ENCODE data around the gene RAB3C.
A peak's percentile ranks its signal among the peaks of the same experiment; 100 is the strongest.
"Not testable (repeated sequence)": the region's sequence is repeated elsewhere in the genome, so short reads cannot be mapped to it uniquely, and the experiment has no call there.

The RAB3C gene

DNA sequence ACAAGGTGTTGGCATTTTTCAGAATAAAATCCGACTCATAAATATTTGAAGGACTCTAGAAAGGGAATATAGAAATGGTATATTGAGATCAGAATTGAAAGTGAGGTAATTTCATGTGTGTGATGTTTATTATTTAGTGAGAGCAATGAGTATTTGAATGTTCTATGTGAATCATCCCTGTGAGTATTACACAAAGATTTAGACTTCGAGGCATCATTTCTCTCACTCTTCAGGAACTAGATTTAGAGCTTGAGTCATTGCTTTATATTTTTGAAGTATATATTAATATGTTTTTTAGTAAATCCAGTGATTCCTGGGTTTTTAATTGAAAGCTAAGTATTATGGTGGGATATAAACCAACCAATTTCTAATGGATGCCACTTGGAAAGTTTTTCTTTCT, 91.2 kb downstream of the RAB3C start:
- Mint-ChIP-seq H3K9me3 (no peaks in the 10 kb centered on the region), H3K27me3 (no peaks in the 10 kb centered on the region), H3K27ac (no peak overlapping the region), H3K36me3 (no peaks in the 10 kb centered on the region), H3K4me3 (no peak overlapping the region), H3K4me1 (peaks cover 5 to 12% of the 10 kb centered on the region in 2 donors)
- no peak for DNase-seq
- ATAC-seq (replicated peaks) = no peak

GRCh38 chr5:58674711-58675110, 91.8 kb downstream of the RAB3C start:
- Mint-ChIP-seq H3K4me3 (no peak overlapping the region), H3K36me3 (no peaks in the 10 kb centered on the region), H3K9me3 (no peaks in the 10 kb centered on the region), H3K27me3 (no peaks in the 10 kb centered on the region), H3K27ac (no peak overlapping the region), H3K4me1 (peaks cover 5 to 12% of the 10 kb centered on the region in 2 donors)
- DNase-seq = no peak
- ATAC-seq (replicated peaks) = no peak

DNA sequence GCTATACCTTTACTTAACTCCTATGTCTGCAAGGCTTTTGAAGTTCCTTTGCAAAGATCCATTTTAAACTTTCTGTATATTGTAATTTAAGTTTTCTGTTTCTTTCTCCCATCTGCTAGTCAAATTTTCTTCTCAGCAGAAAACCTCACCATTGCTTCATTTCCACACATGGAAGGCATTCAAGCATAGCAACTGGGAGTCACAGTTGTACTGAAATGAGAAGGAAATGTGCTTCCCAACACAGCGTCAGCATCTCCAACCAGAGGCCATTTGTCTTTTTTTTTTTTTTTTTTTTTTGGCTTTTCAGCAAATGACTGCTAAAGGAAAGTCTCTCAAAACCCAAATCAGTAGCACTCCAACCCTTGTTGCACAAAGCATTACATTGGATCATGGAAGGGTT, 92.5 kb downstream of the RAB3C start:
- ATAC-seq (replicated peaks) = no peak
- H3K36me3 Mint-ChIP-seq = no peaks in the 10 kb centered on the region
- H3K4me3 Mint-ChIP-seq = no peak overlapping the region
- no peaks in the 10 kb centered on the region for H3K27me3 Mint-ChIP-seq
- no peaks in the 10 kb centered on the region for H3K9me3 Mint-ChIP-seq
- DNase-seq = no peak
- peaks cover 5 to 12% of the 10 kb centered on the region in 2 donors for H3K4me1 Mint-ChIP-seq
- no peak overlapping the region for H3K27ac Mint-ChIP-seq

- no peaks in the 10 kb centered on the region for H3K36me3 Mint-ChIP-seq
- no peak overlapping the region for H3K4me3 Mint-ChIP-seq
- no peak overlapping the region for H3K27ac Mint-ChIP-seq
- no peak for ATAC-seq (replicated peaks)
- peaks cover 5 to 12% of the 10 kb centered on the region in 2 donors for H3K4me1 Mint-ChIP-seq
- no peaks in the 10 kb centered on the region for H3K9me3 Mint-ChIP-seq
- no peaks in the 10 kb centered on the region for H3K27me3 Mint-ChIP-seq
- no peak for DNase-seq
Measured at GRCh38 chr5:58677650-58678049, 94.8 kb downstream of the RAB3C start.

DNA sequence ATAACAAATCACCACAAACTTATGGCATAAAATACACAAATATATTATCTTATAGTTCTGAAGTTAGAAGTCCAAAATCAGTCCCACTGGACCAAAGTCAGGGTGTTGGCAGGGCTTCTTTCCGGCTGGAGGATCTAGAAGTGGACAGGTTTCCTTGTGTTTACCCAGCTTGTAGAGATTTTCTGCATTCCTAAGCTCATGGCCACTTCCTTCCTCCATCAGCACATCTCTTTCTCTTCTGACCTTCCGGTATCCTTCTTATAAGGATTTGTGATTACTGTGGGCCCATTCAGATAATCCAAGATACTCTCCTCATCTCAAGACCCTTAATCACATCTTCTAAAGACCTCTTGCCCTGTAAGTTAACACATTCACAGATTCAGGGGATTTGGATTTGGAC, 97.6 kb downstream of the RAB3C start:
- ATAC-seq (replicated peaks) = no peak
- H3K4me1 Mint-ChIP-seq = peaks cover 5 to 6% of the 10 kb centered on the region in 2 donors

GRCh38 chr5:58681943-58682342, 99.1 kb downstream of the RAB3C start:
- no peak overlapping the region for H3K27ac Mint-ChIP-seq
- H3K4me1 Mint-ChIP-seq = no peaks in the 10 kb centered on the region
- no peak overlapping the region for H3K4me3 Mint-ChIP-seq
- H3K9me3 Mint-ChIP-seq = no peaks in the 10 kb centered on the region
- DNase-seq (no peak), ATAC-seq (replicated peaks) (peak in 1 of 2 donors; percentile 42)
- H3K36me3 Mint-ChIP-seq = no peaks in the 10 kb centered on the region
- no peaks in the 10 kb centered on the region for H3K27me3 Mint-ChIP-seq

More for the DNA sequence above, 97.6 kb downstream of the RAB3C start:
- H3K27me3 Mint-ChIP-seq = no peaks in the 10 kb centered on the region
- H3K4me3 Mint-ChIP-seq = no peak overlapping the region
- no peaks in the 10 kb centered on the region for H3K36me3 Mint-ChIP-seq
- H3K9me3 Mint-ChIP-seq = no peaks in the 10 kb centered on the region
- no peak for DNase-seq
- no peak overlapping the region for H3K27ac Mint-ChIP-seq

DNA sequence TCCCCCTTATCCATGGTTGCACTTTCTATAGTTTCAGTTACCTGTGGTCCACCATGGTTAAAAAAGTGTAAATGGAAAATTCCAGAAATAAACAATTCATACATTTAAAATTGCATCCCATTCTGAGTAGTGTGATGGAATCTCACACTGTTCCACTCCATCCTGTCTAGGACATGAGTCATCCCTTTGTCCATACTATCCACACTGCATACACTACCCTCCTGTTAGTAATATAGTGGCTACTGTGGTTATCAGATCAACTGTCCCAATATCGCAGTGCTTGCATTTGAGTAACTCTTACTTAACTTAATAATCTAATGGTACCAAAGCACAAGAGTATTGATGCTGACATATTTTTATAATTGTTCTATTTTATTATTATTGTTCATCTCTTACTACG, 100.7 kb downstream of the RAB3C start:
- H3K9me3 Mint-ChIP-seq = no peaks in the 10 kb centered on the region
- no peaks in the 10 kb centered on the region for H3K36me3 Mint-ChIP-seq
- ATAC-seq (replicated peaks) = no peak
- no peak overlapping the region for H3K27ac Mint-ChIP-seq
- H3K4me1 Mint-ChIP-seq = no peaks in the 10 kb centered on the region
- no peak for DNase-seq
- H3K27me3 Mint-ChIP-seq = no peaks in the 10 kb centered on the region
- no peak overlapping the region for H3K4me3 Mint-ChIP-seq

DNA sequence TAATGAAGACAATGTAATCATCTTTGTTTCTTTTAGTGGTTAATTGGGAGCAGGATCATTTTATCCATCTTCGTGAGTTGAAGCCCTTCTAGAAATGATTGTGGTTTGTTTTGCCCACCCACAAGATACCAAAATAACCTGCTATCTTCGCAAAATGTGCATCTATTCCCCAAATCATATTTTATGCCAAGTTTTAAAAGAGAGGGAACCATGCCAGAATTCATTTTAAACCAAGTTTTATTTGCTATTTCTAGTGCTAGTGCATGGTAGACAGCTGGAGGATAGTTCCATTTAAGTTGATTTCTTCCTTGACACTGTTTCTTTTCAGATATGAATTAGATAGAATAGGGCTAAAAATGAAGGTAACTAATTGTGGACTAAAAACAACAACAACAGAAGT, 104.2 kb downstream of the RAB3C start:
- H3K4me3 Mint-ChIP-seq = no peak overlapping the region
- H3K36me3 Mint-ChIP-seq = no peaks in the 10 kb centered on the region
- no peaks in the 10 kb centered on the region for H3K9me3 Mint-ChIP-seq
- H3K27ac Mint-ChIP-seq = no peak overlapping the region
- H3K27me3 Mint-ChIP-seq = no peaks in the 10 kb centered on the region
- ATAC-seq (replicated peaks) (no peak), DNase-seq (no peak)
- H3K4me1 Mint-ChIP-seq = no peaks in the 10 kb centered on the region

- DNase-seq (no peak), ATAC-seq (replicated peaks) (no peak)
- H3K36me3 Mint-ChIP-seq = no peaks in the 10 kb centered on the region
- no peaks in the 10 kb centered on the region for H3K9me3 Mint-ChIP-seq
- no peak overlapping the region for H3K27ac Mint-ChIP-seq
- no peaks in the 10 kb centered on the region for H3K27me3 Mint-ChIP-seq
- H3K4me1 Mint-ChIP-seq = no peaks in the 10 kb centered on the region
- no peak overlapping the region for H3K4me3 Mint-ChIP-seq
Measured at GRCh38 chr5:58687595-58687994, 104.7 kb downstream of the RAB3C start.

DNA sequence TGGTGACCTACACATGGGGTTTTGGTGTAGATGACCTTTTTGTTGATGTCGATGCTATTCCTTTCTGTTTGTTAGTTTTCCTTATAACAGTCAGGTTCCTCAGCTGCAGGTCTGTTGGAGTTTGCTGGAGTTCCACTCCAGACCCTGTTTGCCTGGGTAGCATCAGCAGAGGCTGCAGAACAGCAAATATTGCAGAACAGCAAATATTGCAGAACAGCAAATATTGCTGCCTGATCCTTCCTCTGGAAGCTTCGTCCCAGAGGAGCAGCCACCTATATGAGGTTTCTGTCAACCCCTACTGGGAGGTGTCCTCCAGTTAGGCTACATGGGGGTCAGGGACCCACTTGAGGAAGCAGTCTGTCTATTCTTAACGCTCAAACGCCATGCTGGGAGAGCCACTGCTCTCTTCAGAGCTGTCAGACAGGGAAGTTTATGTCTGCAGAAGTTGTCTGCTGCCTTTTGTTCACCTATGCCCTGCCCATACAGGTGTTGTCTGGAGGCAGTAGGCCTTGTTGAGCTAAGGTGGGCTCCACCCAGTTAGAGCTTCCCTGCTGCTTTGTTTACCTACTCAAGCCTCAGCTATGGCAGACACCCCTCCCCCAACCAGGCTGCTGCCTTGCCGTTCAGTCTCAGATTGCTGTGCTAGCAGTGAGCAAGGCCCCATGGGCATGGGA, 116.3 kb downstream of the RAB3C start:
- not testable (repeated sequence) for DNase-seq; ATAC-seq (replicated peaks); H3K4me3 Mint-ChIP-seq; H3K4me1 Mint-ChIP-seq; H3K27ac Mint-ChIP-seq
- Mint-ChIP-seq H3K27me3 (peaks cover 9 to 17% of the 10 kb centered on the region in 2 donors), H3K36me3 (peaks cover 3 to 24% of the 10 kb centered on the region in 2 donors), H3K9me3 (peaks cover 25 to 26% of the 10 kb centered on the region in 2 donors)

- Mint-ChIP-seq H3K27ac (no peak overlapping the region), H3K36me3 (peaks cover 3 to 24% of the 10 kb centered on the region in 2 donors)
Measured at GRCh38 chr5:58699762-58700118, 116.9 kb downstream of the RAB3C start.

GRCh38 chr5:58703925-58704555, 121.2 kb downstream of the RAB3C start:
- no peak for DNase-seq
- Mint-ChIP-seq H3K27me3 (peaks cover 9 to 29% of the 10 kb centered on the region in 2 donors), H3K27ac (no peak overlapping the region), H3K36me3 (peaks cover 0 to 4% of the 10 kb centered on the region in 2 donors), H3K9me3 (peaks cover 2 to 4% of the 10 kb centered on the region in 2 donors), H3K4me3 (no peak overlapping the region), H3K4me1 (no peaks in the 10 kb centered on the region)
- ATAC-seq (replicated peaks) = no peak

More at GRCh38 chr5:58699762-58700118, 116.9 kb downstream of the RAB3C start:
- no peak for DNase-seq
- no peak overlapping the region for H3K4me3 Mint-ChIP-seq
- peaks cover 9 to 17% of the 10 kb centered on the region in 2 donors for H3K27me3 Mint-ChIP-seq
- ATAC-seq (replicated peaks) = no peak
- peaks cover 24 to 25% of the 10 kb centered on the region in 2 donors for H3K9me3 Mint-ChIP-seq
- H3K4me1 Mint-ChIP-seq = no peaks in the 10 kb centered on the region

DNA sequence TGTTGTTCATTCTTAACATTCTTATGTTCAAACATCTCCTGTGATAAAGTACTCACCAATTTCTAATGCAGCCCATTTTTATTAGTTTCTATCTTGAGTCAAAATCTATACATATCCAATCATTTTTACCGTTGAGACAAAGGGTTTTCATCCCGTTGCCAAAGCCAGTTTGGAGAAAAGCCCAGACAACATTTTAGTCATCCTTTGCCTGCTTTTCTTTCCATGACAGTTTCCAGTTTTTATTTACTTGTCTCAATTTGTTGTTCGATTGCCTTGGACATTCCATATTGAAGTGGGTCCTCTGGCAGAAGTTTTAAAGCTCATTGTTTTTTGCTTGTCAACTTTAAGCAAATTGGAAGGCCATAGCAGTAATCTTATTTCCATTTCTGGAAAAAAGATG, 123.9 kb downstream of the RAB3C start:
- Mint-ChIP-seq H3K4me1 (peaks cover 6 to 9% of the 10 kb centered on the region in 2 donors), H3K27me3 (peaks cover 6 to 20% of the 10 kb centered on the region in 2 donors), H3K4me3 (no peak overlapping the region), H3K27ac (no peak overlapping the region), H3K36me3 (peaks cover 0 to 4% of the 10 kb centered on the region in 2 donors), H3K9me3 (peaks cover 0 to under 1% of the 10 kb centered on the region in 2 donors)
- DNase-seq = no peak
- no peak for ATAC-seq (replicated peaks)

- H3K36me3 Mint-ChIP-seq = no peaks in the 10 kb centered on the region
- peaks cover 0 to 12% of the 10 kb centered on the region in 2 donors for H3K27me3 Mint-ChIP-seq
- no peak overlapping the region for H3K27ac Mint-ChIP-seq
- H3K9me3 Mint-ChIP-seq = no peaks in the 10 kb centered on the region
- DNase-seq = no peak
- H3K4me3 Mint-ChIP-seq = no peak overlapping the region
- ATAC-seq (replicated peaks) = no peak
- peaks cover 6 to 9% of the 10 kb centered on the region in 2 donors for H3K4me1 Mint-ChIP-seq
Measured at GRCh38 chr5:58708456-58708855, 125.6 kb downstream of the RAB3C start.

DNA sequence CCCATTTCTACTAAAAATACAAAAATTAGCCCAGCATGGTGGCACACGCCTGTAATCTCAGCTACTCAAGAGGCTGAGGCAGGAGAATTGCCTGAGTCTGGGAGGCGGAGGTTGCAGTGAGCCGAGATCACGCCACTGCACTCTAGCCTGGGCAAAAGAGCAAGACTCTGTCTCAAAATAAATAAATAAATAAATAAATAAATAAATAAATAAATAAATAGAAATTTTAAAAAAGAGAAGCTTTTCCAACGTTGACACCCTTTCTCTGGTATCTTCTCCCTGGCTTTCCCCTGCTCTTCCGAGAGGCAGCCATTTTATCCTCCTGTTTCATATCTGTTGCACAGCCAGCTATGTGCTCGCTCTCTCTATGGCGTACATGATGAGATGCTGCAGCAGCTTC, 127.5 kb downstream of the RAB3C start:
- not testable (repeated sequence) for H3K4me1 Mint-ChIP-seq; ATAC-seq (replicated peaks); H3K9me3 Mint-ChIP-seq; DNase-seq; H3K27ac Mint-ChIP-seq; H3K4me3 Mint-ChIP-seq; H3K36me3 Mint-ChIP-seq
- peaks cover 0 to 12% of the 10 kb centered on the region in 2 donors for H3K27me3 Mint-ChIP-seq

Measured in stimulated activated naive B cell treated with anti-CD40 and anti-IgM and Interleukin-4, amounts not matched to agents 10 μg/mL and 1 μg/mL and 100 μg/mL, for 72 hours (primary cell).